ENCODE measurements around the gene AVP. TPM values are rescaled to one million over a fixed set of nuclear protein-coding genes. Genes with fewer than 3 reads are reported as not detected.

Gene AVP
- total and polyA plus RNA-seq, 2 of the 13 experiments (the other 11 are each of a cell fraction or from before 2014, with no cell fraction given) = 0.12 TPM; not detected in 1

GRCh38 chr20:3115190-3116107, 30.9 kb upstream of the AVP start (continued):
- TF ChIP-seq TRAFD1 (CRISPR knock-in tag; IDR thresholded peaks at IDR 0.05; ENCODE audit: borderline replicate concordance) (no peak), KLF15 (CRISPR knock-in tag; IDR thresholded peaks at IDR 0.05; ENCODE audit: borderline replicate concordance) (no peak), GFI1 (CRISPR knock-in tag; IDR thresholded peaks at IDR 0.05; ENCODE audit: borderline replicate concordance) (no peak), TMF1 (CRISPR knock-in tag; IDR thresholded peaks at IDR 0.05; ENCODE audit: low read depth) (no peak), SNAI1 (CRISPR knock-in tag; IDR thresholded peaks at IDR 0.05; ENCODE audit: borderline replicate concordance) (no peak), ISX (CRISPR knock-in tag; conservative IDR thresholded peaks at IDR 0.05) (no peak), MAFK (conservative IDR thresholded peaks at IDR 0.05 in 1 of 2, IDR thresholded peaks at IDR 0.05 in 1 of 2; ENCODE audit: low read length in 2 of 2) (no peak), PHB2 (IDR thresholded peaks at IDR 0.05; ENCODE audit: partially characterized antibody) (no peak), TBX2 (CRISPR knock-in tag; IDR thresholded peaks at IDR 0.05; ENCODE audit: borderline replicate concordance) (0 out of 2 replicates have a peak, but pooled peaks have one; percentile 51), NFATC3 (CRISPR knock-in tag; IDR thresholded peaks at IDR 0.05) (no peak), ZKSCAN8 (CRISPR knock-in tag; IDR thresholded peaks at IDR 0.05; ENCODE audit: borderline replicate concordance) (no peak), ELF4 (CRISPR knock-in tag; IDR thresholded peaks at IDR 0.05; ENCODE audit: borderline replicate concordance) (no peak), POGZ (CRISPR knock-in tag; IDR thresholded peaks at IDR 0.05) (no peak), NFIC (IDR thresholded peaks at IDR 0.05; ENCODE audit: low read length) (no peak), AKNA (CRISPR knock-in tag; IDR thresholded peaks at IDR 0.05; ENCODE audit: borderline replicate concordance) (no peak), ZNF331 (CRISPR knock-in tag; IDR thresholded peaks at IDR 0.05) (no peak), IRF2 (CRISPR knock-in tag; IDR thresholded peaks at IDR 0.05) (no peak), ZNF446 (CRISPR knock-in tag; IDR thresholded peaks at IDR 0.05) (no peak), NCOA1 (CRISPR knock-in tag; IDR thresholded peaks at IDR 0.05) (0 out of 2 replicates have a peak, but pooled peaks have one; percentile 69), ZNF256 (CRISPR knock-in tag; conservative IDR thresholded peaks at IDR 0.05) (no peak), SSRP1 (CRISPR knock-in tag; IDR thresholded peaks at IDR 0.05) (no peak), KDM6A (CRISPR knock-in tag; IDR thresholded peaks at IDR 0.05; ENCODE audit: low read depth) (no peak), MEF2D (CRISPR knock-in tag; IDR thresholded peaks at IDR 0.05) (no peak; the same call in 1 of the 2 replicates), AKAP8 (CRISPR knock-in tag; IDR thresholded peaks at IDR 0.05) (no peak), ELF3 (CRISPR knock-in tag; IDR thresholded peaks at IDR 0.05) (0 out of 2 replicates have a peak, but pooled peaks have one; percentile 39)

Measured in HepG2 (cell line).